ENCODE measurements around the gene GEMIN7.

DNA sequence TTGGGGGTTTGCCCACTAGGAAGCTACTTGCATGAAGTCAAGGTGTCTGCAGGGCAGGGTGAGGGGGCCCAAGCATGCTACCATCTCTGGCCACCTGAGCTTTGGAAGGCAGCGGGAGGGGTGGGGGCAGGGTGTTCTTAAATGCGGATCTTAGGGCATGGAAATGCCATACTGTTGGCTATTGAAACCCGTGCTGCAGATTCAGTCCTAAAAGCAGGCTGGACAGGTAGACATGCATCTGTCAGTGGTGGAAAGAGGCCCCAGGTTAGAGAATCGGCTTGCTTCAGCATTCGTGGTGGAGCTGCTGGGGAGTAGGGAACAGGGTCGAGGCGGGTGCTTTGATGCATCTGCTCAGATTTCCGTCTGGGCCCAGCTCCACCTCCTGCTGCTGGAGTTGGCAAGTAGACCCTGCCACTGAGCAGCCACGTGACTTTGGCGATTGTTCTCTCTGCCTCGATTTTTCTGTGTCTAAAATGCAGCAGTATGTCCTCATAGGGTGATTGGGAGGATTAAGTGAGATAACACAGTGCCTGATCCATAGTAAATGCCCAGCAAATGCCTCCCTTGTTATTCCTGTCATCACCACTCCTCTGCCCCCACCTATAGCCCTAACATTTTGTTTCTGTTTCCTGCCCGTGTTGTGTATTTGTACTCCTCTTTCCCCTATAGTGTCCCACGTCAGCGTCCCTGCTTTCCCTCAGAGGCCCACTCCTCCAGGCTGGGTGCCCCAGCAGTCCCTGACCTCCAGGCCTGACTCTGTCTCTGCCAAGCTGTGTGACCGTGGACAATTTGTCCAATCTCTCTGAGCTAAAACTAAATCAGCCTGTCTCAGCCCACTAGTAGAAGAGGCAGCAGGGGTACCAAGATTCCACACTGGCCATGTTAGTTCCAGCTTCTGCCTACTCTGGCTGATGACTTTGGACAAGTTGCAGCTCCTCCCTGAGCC is 19.7 kb downstream of the GEMIN7 start:
- TF ChIP-seq, protein P1, sequence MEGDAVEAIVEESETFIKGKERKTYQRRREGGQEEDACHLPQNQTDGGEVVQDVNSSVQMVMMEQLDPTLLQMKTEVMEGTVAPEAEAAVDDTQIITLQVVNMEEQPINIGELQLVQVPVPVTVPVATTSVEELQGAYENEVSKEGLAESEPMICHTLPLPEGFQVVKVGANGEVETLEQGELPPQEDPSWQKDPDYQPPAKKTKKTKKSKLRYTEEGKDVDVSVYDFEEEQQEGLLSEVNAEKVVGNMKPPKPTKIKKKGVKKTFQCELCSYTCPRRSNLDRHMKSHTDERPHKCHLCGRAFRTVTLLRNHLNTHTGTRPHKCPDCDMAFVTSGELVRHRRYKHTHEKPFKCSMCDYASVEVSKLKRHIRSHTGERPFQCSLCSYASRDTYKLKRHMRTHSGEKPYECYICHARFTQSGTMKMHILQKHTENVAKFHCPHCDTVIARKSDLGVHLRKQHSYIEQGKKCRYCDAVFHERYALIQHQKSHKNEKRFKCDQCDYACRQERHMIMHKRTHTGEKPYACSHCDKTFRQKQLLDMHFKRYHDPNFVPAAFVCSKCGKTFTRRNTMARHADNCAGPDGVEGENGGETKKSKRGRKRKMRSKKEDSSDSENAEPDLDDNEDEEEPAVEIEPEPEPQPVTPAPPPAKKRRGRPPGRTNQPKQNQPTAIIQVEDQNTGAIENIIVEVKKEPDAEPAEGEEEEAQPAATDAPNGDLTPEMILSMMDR (IDR thresholded peaks at IDR 0.05): peak in 2 of 6 experiments; percentile 7 to 17
- TF ChIP-seq POLR2A (IDR thresholded peaks at IDR 0.05): no peak
